ENCODE results near the gene OXCT1. TPM values are rescaled to one million over a fixed set of nuclear protein-coding genes. Genes with fewer than 3 reads are reported as not detected.
"Not testable (repeated sequence)": the region's sequence is repeated elsewhere in the genome, so short reads cannot be mapped to it uniquely, and the experiment has no call there.

The OXCT1 gene
- total RNA-seq, 6 experiments from 2014 or later: 40.4 to 44.0 (median 40.8) TPM

GRCh38 chr5:41728281-41728680 is 141.9 kb downstream of the OXCT1 start:
- no peaks in the 10 kb centered on the region for H3K9me3 Mint-ChIP-seq
- H3K27me3 Mint-ChIP-seq (ENCODE audit: insufficient read depth): no peaks in the 10 kb centered on the region
- H3K4me3 Mint-ChIP-seq: no peak overlapping the region
- TF ChIP-seq CTCF (IDR thresholded peaks at IDR 0.05): no peak
- H3K36me3 Mint-ChIP-seq (ENCODE audit: low read depth): no peaks in the 10 kb centered on the region
- no peak for DNase-seq
- H3K27ac Mint-ChIP-seq: no peak overlapping the region
- H3K4me1 Mint-ChIP-seq (ENCODE audit: low read depth): no peaks in the 10 kb centered on the region

GRCh38 chr5:41722359-41722950 is 147.8 kb downstream of the OXCT1 start:
- H3K27me3 Mint-ChIP-seq (ENCODE audit: insufficient read depth): no peaks in the 10 kb centered on the region
- H3K4me1 Mint-ChIP-seq (ENCODE audit: low read depth): no peaks in the 10 kb centered on the region
- no peaks in the 10 kb centered on the region for H3K9me3 Mint-ChIP-seq
- H3K4me3 Mint-ChIP-seq: no peak overlapping the region
- DNase-seq: peak; percentile 25
- peak; percentile 28; the same call in 1 of the 2 replicates for TF ChIP-seq CTCF (IDR thresholded peaks at IDR 0.05)
- no peaks in the 10 kb centered on the region for H3K36me3 Mint-ChIP-seq (ENCODE audit: low read depth)
- H3K27ac Mint-ChIP-seq: no peak overlapping the region

- no peak for TF ChIP-seq CTCF (IDR thresholded peaks at IDR 0.05)
Measured at GRCh38 chr5:41721516-41721915, 148.7 kb downstream of the OXCT1 start.

GRCh38 chr5:41716382-41716781 is 153.8 kb downstream of the OXCT1 start:
- no peaks in the 10 kb centered on the region for H3K9me3 Mint-ChIP-seq
- H3K4me3 Mint-ChIP-seq: no peak overlapping the region
- no peak for DNase-seq
- H3K27ac Mint-ChIP-seq: no peak overlapping the region
- H3K27me3 Mint-ChIP-seq (ENCODE audit: insufficient read depth): no peaks in the 10 kb centered on the region; the same call in 1 of the 2 replicates
- no peaks in the 10 kb centered on the region for H3K36me3 Mint-ChIP-seq (ENCODE audit: low read depth)
- no peaks in the 10 kb centered on the region for H3K4me1 Mint-ChIP-seq (ENCODE audit: low read depth)
- no peak for TF ChIP-seq CTCF (IDR thresholded peaks at IDR 0.05)

More at GRCh38 chr5:41721516-41721915, 148.7 kb downstream of the OXCT1 start:
- no peaks in the 10 kb centered on the region for H3K4me1 Mint-ChIP-seq (ENCODE audit: low read depth)
- H3K36me3 Mint-ChIP-seq (ENCODE audit: low read depth): no peaks in the 10 kb centered on the region
- H3K27me3 Mint-ChIP-seq (ENCODE audit: insufficient read depth): no peaks in the 10 kb centered on the region
- H3K27ac Mint-ChIP-seq: no peak overlapping the region
- no peak overlapping the region for H3K4me3 Mint-ChIP-seq
- DNase-seq: no peak
- H3K9me3 Mint-ChIP-seq: no peaks in the 10 kb centered on the region

GRCh38 chr5:41714446-41714845 is 155.8 kb downstream of the OXCT1 start:
- H3K27me3 Mint-ChIP-seq (ENCODE audit: insufficient read depth); H3K36me3 Mint-ChIP-seq (ENCODE audit: low read depth); H3K9me3 Mint-ChIP-seq; DNase-seq; H3K4me3 Mint-ChIP-seq; H3K4me1 Mint-ChIP-seq (ENCODE audit: low read depth); H3K27ac Mint-ChIP-seq: not testable (repeated sequence)

- no peak for DNase-seq
- TF ChIP-seq CTCF (IDR thresholded peaks at IDR 0.05): no peak
- no peak overlapping the region for H3K4me3 Mint-ChIP-seq
- no peak overlapping the region for H3K27ac Mint-ChIP-seq
- H3K4me1 Mint-ChIP-seq (ENCODE audit: low read depth): peaks cover 8% of the 10 kb centered on the region; the same call in 1 of the 2 replicates
- H3K9me3 Mint-ChIP-seq: no peaks in the 10 kb centered on the region
- peaks cover 2% of the 10 kb centered on the region for H3K27me3 Mint-ChIP-seq (ENCODE audit: insufficient read depth)
- H3K36me3 Mint-ChIP-seq (ENCODE audit: low read depth): no peaks in the 10 kb centered on the region
Measured at GRCh38 chr5:41708604-41708940, 161.7 kb downstream of the OXCT1 start.

All from HFFc6 (cell line).